ENCODE results near the gene GLYATL2.

The GLYATL2 gene

DNA sequence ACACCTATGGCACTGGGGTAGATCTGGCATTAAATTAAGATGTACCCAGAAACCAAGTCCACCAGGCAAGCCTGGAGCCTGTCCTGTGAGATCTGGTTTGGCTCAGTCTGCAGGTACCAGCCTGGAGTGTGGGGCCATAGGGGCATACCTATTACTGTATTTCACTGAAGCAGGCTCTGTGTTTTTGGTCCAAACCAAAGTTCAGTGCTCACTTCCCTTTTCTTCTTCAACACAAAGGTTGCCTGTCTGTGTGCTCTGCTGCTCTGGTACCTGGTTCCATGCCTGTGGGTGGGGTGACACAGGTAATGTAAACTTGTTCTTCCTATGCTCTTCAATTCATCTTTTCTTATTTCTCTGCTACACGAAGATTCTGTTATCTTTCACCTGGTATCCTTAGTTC, 19.8 kb upstream of the GLYATL2 start:
- TF ChIP-seq, protein P1, sequence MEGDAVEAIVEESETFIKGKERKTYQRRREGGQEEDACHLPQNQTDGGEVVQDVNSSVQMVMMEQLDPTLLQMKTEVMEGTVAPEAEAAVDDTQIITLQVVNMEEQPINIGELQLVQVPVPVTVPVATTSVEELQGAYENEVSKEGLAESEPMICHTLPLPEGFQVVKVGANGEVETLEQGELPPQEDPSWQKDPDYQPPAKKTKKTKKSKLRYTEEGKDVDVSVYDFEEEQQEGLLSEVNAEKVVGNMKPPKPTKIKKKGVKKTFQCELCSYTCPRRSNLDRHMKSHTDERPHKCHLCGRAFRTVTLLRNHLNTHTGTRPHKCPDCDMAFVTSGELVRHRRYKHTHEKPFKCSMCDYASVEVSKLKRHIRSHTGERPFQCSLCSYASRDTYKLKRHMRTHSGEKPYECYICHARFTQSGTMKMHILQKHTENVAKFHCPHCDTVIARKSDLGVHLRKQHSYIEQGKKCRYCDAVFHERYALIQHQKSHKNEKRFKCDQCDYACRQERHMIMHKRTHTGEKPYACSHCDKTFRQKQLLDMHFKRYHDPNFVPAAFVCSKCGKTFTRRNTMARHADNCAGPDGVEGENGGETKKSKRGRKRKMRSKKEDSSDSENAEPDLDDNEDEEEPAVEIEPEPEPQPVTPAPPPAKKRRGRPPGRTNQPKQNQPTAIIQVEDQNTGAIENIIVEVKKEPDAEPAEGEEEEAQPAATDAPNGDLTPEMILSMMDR (IDR thresholded peaks at IDR 0.05; ENCODE audit: low read depth, low read length) = no peak
- TF ChIP-seq EZH2phosphoT487 (IDR thresholded peaks at IDR 0.05; ENCODE audit: low read depth) = no peak
- Histone ChIP-seq H3K27ac (ENCODE audit: low read length) (no peak overlapping the region), H4K20me1 (ENCODE audit: insufficient read depth, low read length) (no peaks in the 10 kb centered on the region), H3K9ac (ENCODE audit: low read length) (no peak overlapping the region), H3K27me3 (ENCODE audit: low read depth, low read length) (0 out of 2 replicates have a peak, but pooled peaks cover 3% of the 10 kb centered on the region), H2AFZ (ENCODE audit: low read depth, low read length) (no peak overlapping the region), H3K9me3 (ENCODE audit: insufficient read depth, low read length) (no peaks in the 10 kb centered on the region), H3K4me2 (ENCODE audit: low read length) (no peak overlapping the region), H3K79me2 (ENCODE audit: low read length) (no peaks in the 10 kb centered on the region), H3K36me3 (replicated peaks; ENCODE audit: low read depth, low read length) (no peaks in the 10 kb centered on the region), H3K4me1 (ENCODE audit: low read length) (no peaks in the 10 kb centered on the region), H3K4me3 (ENCODE audit: low read length) (no peak overlapping the region)

DNA sequence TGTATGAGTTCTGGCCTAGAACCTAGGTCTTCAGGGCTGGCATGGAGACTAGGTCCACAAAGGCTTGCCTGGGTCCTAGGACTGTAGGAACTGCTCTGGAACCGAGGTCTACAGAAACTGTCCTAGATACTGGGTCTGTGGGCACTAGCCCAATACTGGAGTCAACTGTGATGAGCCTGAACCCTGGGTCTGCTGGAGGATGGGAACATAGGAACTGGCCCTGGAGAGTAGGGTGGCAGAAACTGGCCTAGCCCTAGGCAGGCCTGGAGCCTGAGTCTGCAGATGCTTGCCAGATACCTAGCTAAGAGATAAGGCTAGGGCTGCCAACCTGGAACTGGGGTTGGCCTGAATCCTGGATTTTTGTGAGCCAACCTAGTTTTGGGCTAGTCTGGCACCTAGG, 19.2 kb upstream of the GLYATL2 start:
- no peaks in the 10 kb centered on the region for H3K36me3 ChIP-seq (replicated peaks; ENCODE audit: low read depth, low read length)
- no peak overlapping the region for H2AFZ ChIP-seq (ENCODE audit: low read depth, low read length)
- no peaks in the 10 kb centered on the region for H3K4me1 ChIP-seq (ENCODE audit: low read length)
- H4K20me1 ChIP-seq (ENCODE audit: insufficient read depth, low read length) = no peaks in the 10 kb centered on the region
- H3K4me3 ChIP-seq (ENCODE audit: low read length) = no peak overlapping the region
- TF ChIP-seq, protein P1 (IDR thresholded peaks at IDR 0.05; ENCODE audit: low read depth, low read length) = no peak
- TF ChIP-seq EZH2phosphoT487 (IDR thresholded peaks at IDR 0.05; ENCODE audit: low read depth) = no peak
- H3K27me3 ChIP-seq (ENCODE audit: low read depth, low read length) = 0 out of 2 replicates have a peak, but pooled peaks cover 3% of the 10 kb centered on the region
- H3K9ac ChIP-seq (ENCODE audit: low read length) = no peak overlapping the region
- no peaks in the 10 kb centered on the region for H3K9me3 ChIP-seq (ENCODE audit: insufficient read depth, low read length)
- no peak overlapping the region for H3K27ac ChIP-seq (ENCODE audit: low read length)
- H3K4me2 ChIP-seq (ENCODE audit: low read length) = no peak overlapping the region
- no peaks in the 10 kb centered on the region for H3K79me2 ChIP-seq (ENCODE audit: low read length)

DNA sequence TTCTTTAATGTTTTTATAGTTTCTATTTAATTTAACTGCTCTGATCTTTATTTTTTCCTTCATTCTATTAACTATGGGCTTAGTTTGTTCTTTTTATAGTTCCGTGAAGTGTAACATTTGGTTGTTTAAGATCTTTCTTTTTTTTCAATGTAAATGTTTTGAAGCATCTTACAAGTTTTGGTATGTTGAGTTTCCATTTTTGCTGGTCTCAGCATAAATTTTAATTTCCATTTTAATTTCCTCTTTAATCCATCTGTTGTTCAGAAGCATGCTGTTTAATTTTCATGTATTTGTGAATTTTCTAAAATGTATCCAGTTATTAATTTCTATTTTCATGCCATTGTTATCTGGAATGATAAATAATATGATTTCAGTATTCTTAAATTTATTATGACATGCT, 17.0 kb upstream of the GLYATL2 start:
- Histone ChIP-seq H3K36me3 (replicated peaks; ENCODE audit: low read depth, low read length) (no peaks in the 10 kb centered on the region), H4K20me1 (ENCODE audit: insufficient read depth, low read length) (no peaks in the 10 kb centered on the region), H3K79me2 (ENCODE audit: low read length) (no peaks in the 10 kb centered on the region), H2AFZ (ENCODE audit: low read depth, low read length) (no peak overlapping the region), H3K9ac (ENCODE audit: low read length) (no peak overlapping the region), H3K9me3 (ENCODE audit: insufficient read depth, low read length) (no peaks in the 10 kb centered on the region), H3K4me1 (ENCODE audit: low read length) (no peaks in the 10 kb centered on the region), H3K27me3 (ENCODE audit: low read depth, low read length) (0 out of 2 replicates have a peak, but pooled peaks cover 3% of the 10 kb centered on the region), H3K27ac (ENCODE audit: low read length) (no peak overlapping the region), H3K4me3 (ENCODE audit: low read length) (no peak overlapping the region), H3K4me2 (ENCODE audit: low read length) (no peak overlapping the region)
- TF ChIP-seq, protein P1 (IDR thresholded peaks at IDR 0.05; ENCODE audit: low read depth, low read length) = no peak
- TF ChIP-seq EZH2phosphoT487 (IDR thresholded peaks at IDR 0.05; ENCODE audit: low read depth) = no peak

DNA sequence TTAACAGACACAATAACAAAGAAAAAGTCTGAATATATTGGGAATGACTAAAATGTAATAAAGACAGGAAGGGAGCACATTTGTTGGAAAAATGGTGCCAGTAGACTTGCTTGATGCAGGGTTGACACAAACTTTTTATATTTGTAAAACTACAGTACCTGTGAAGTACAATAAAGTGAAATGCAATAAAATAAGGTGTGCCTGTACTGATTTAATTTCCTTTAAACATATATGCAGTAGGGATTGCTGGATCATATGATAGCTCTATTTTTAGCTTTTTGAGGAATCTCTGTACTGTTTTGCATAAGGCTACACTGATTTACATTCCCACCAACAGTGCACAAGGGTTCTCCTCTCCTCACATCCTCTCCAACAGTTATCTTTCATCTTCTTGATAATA, 12.3 kb upstream of the GLYATL2 start:
- H3K9ac ChIP-seq (ENCODE audit: low read length) = no peak overlapping the region
- no peak overlapping the region for H2AFZ ChIP-seq (ENCODE audit: low read depth, low read length)
- H3K27me3 ChIP-seq (ENCODE audit: low read depth, low read length) = no peaks in the 10 kb centered on the region
- H3K4me3 ChIP-seq (ENCODE audit: low read length) = no peak overlapping the region
- no peak for TF ChIP-seq EZH2phosphoT487 (IDR thresholded peaks at IDR 0.05; ENCODE audit: low read depth)
- TF ChIP-seq, protein P1 (IDR thresholded peaks at IDR 0.05; ENCODE audit: low read depth, low read length) = no peak
- H3K27ac ChIP-seq (ENCODE audit: low read length) = no peak overlapping the region
- H4K20me1 ChIP-seq (ENCODE audit: insufficient read depth, low read length) = no peaks in the 10 kb centered on the region
- H3K36me3 ChIP-seq (replicated peaks; ENCODE audit: low read depth, low read length) = no peaks in the 10 kb centered on the region
- no peaks in the 10 kb centered on the region for H3K79me2 ChIP-seq (ENCODE audit: low read length)
- H3K9me3 ChIP-seq (ENCODE audit: insufficient read depth, low read length) = no peaks in the 10 kb centered on the region
- no peak overlapping the region for H3K4me2 ChIP-seq (ENCODE audit: low read length)
- no peaks in the 10 kb centered on the region for H3K4me1 ChIP-seq (ENCODE audit: low read length)
